HepG2 (cell line): Measurements from ENCODE around the gene WIZ.

ENCODE experiments used
- ATF7-NPFF ChIP-seq: sonication (generic); formaldehyde crosslinking; IDR thresholded peaks from 2 replicates; pipeline ENCODE4 v1.8.1; 2023; ENCODE audit warnings: mild to moderate bottlenecking, low read depth, missing genetic modification reagents, moderate library complexity
- DPF2 ChIP-seq: sonication (generic); formaldehyde crosslinking; IDR thresholded peaks from 2 replicates; pipeline ENCODE4 v1.4.0; 2020; ENCODE audit warnings: mild to moderate bottlenecking, low read depth, missing genetic modification reagents, borderline replicate concordance
- MTA3 ChIP-seq: sonication (generic); formaldehyde crosslinking; IDR thresholded peaks from 2 replicates; pipeline ENCODE4 v1.4.0; 2020; ENCODE audit warnings: missing genetic modification reagents
- ZNF12 ChIP-seq: sonication (generic); formaldehyde crosslinking; IDR thresholded peaks from 2 replicates; pipeline ENCODE4 v1.5.0; 2020; ENCODE audit warnings: missing genetic modification reagents
- TF ChIP-seq, protein P1 (sequence below): sonication (generic); formaldehyde crosslinking; IDR thresholded peaks from 2 replicates; pipeline ENCODE4 v1.5.0; 2020; ENCODE audit warnings: mild to moderate bottlenecking, missing genetic modification reagents, moderate library complexity
- TF ChIP-seq, protein P2 (sequence below): sonication (generic); formaldehyde crosslinking; IDR thresholded peaks from 2 replicates; pipeline ENCODE4 v1.4.0; 2020; ENCODE audit warnings: missing genetic modification reagents, mild to moderate bottlenecking, borderline replicate concordance
- TF ChIP-seq, protein P3 (sequence below): sonication (generic); formaldehyde crosslinking; IDR thresholded peaks from 2 replicates; pipeline ENCODE4 v1.4.0; 2020; ENCODE audit warnings: missing genetic modification reagents

DNA sequence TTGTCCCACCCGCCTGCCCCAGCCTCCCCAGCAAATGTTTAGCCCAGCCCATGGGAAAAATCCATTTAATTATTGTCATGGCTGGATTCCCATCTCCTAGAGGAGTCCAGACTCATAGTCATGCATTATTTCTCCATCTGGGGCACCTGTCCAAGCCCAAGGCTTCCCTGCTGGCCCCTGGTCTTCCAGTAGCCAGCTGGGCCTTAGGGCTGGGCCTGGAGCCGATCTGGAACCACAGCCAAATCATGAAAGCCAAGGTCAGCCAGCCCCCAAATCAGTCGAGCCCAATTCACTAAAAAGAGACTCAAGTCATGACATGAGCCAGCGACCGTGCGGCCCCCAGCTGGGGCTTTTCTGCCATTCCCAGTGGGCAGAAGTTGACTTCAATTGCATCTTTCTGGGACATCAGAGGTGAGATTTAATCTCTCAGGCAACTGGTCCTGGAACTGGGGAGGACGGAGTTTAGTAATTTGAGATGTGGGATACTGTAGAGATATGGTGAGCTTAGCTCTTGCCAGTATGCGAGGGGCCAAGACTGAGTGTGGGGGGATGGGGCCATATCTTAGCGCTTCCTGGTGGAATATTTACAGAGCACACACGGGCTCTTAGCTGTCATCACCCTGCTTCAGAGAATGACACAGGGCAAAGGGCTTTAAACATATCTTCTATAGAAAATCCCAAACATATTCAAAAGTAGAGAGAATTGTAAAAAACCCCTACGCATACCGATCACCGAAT, 38.9 kb upstream of the WIZ start:
- TF ChIP-seq MTA3 (CRISPR knock-in tag) (no peak), ZNF12 (no peak), DPF2 (CRISPR knock-in tag) (no peak), ATF7-NPFF (CRISPR knock-in tag) (no peak)
- TF ChIP-seq, protein P1, sequence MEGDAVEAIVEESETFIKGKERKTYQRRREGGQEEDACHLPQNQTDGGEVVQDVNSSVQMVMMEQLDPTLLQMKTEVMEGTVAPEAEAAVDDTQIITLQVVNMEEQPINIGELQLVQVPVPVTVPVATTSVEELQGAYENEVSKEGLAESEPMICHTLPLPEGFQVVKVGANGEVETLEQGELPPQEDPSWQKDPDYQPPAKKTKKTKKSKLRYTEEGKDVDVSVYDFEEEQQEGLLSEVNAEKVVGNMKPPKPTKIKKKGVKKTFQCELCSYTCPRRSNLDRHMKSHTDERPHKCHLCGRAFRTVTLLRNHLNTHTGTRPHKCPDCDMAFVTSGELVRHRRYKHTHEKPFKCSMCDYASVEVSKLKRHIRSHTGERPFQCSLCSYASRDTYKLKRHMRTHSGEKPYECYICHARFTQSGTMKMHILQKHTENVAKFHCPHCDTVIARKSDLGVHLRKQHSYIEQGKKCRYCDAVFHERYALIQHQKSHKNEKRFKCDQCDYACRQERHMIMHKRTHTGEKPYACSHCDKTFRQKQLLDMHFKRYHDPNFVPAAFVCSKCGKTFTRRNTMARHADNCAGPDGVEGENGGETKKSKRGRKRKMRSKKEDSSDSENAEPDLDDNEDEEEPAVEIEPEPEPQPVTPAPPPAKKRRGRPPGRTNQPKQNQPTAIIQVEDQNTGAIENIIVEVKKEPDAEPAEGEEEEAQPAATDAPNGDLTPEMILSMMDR (CRISPR knock-in tag): no peak
- TF ChIP-seq, protein P2, sequence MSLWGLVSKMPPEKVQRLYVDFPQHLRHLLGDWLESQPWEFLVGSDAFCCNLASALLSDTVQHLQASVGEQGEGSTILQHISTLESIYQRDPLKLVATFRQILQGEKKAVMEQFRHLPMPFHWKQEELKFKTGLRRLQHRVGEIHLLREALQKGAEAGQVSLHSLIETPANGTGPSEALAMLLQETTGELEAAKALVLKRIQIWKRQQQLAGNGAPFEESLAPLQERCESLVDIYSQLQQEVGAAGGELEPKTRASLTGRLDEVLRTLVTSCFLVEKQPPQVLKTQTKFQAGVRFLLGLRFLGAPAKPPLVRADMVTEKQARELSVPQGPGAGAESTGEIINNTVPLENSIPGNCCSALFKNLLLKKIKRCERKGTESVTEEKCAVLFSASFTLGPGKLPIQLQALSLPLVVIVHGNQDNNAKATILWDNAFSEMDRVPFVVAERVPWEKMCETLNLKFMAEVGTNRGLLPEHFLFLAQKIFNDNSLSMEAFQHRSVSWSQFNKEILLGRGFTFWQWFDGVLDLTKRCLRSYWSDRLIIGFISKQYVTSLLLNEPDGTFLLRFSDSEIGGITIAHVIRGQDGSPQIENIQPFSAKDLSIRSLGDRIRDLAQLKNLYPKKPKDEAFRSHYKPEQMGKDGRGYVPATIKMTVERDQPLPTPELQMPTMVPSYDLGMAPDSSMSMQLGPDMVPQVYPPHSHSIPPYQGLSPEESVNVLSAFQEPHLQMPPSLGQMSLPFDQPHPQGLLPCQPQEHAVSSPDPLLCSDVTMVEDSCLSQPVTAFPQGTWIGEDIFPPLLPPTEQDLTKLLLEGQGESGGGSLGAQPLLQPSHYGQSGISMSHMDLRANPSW: no peak
- TF ChIP-seq, protein P3, sequence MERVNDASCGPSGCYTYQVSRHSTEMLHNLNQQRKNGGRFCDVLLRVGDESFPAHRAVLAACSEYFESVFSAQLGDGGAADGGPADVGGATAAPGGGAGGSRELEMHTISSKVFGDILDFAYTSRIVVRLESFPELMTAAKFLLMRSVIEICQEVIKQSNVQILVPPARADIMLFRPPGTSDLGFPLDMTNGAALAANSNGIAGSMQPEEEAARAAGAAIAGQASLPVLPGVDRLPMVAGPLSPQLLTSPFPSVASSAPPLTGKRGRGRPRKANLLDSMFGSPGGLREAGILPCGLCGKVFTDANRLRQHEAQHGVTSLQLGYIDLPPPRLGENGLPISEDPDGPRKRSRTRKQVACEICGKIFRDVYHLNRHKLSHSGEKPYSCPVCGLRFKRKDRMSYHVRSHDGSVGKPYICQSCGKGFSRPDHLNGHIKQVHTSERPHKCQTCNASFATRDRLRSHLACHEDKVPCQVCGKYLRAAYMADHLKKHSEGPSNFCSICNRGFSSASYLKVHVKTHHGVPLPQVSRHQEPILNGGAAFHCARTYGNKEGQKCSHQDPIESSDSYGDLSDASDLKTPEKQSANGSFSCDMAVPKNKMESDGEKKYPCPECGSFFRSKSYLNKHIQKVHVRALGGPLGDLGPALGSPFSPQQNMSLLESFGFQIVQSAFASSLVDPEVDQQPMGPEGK (CRISPR knock-in tag): no peak
